Activated CD4-positive, alpha-beta T cell treated with anti-CD3 and anti-CD28 coated beads, Interleukin-2, Interleukin-4, amounts not matched to agents 100 ng/mL and 50 ng/mL, durations not matched to agents 16 hours and 8 hours (primary cell): ENCODE data around the gene EXOC2.
A peak's percentile ranks its signal among the peaks of the same experiment; 100 is the strongest.
"Not testable (repeated sequence)": the region's sequence is repeated elsewhere in the genome, so short reads cannot be mapped to it uniquely, and the experiment has no call there.

Experiments
- DNase-seq: peaks from one replicate; pipeline ENCODE4 v3.0.0-alpha.2; 2020; ENCODE audit warnings: low spot score

Gene EXOC2

DNA sequence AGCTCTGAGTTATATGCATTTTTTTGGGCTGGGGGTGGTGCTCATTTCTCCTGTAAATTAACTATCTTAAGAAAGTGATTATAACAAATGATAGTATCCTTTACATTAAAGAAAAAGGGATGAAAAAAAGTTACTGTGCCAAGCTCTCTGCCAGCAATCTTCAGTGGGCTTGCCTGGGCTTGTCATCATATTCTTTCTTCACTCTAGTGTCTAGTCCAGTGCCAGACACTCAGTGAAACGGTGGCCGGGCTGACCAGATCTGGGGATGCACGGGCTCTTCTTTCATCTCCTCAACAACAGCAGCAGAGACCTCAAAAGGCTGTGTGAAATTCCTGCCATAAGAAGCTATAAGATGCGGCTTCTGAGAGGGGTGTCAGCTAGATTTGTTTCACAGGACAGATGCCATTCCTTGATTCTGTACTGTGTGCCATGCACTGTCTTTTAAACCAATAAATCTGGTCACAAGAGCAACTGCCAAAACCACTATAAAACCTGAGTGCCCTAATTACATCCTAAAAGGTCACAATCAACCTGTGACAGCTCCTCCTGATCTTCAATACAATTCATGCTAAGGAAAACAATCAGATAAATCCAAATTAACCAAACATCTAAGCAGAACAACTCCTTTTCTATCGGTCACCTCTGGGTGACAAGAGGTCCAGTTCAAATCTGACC, 12.1 kb downstream of the EXOC2 start:
- DNase-seq = no peak

GRCh38 chr6:680251-680650, 12.7 kb downstream of the EXOC2 start:
- DNase-seq = no peak

DNA sequence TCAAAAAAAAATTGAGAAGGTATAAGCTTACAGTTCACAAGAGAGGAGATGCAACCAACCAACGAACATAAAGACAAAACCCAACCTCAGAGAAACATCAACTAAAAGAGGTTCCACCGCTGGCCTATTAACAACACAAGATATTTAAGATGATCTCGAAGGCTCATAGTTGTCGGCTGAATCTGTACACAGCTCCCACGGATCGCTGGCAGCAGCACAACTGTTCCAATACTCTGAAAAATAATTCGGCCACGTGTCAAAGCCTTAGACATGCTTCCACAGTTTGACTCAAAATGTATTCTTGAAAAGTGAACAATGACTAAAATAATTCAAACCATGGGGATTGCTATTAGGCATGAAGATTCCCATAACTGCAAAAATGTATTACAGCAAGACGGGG, 13.7 kb downstream of the EXOC2 start:
- no peak for DNase-seq

DNA sequence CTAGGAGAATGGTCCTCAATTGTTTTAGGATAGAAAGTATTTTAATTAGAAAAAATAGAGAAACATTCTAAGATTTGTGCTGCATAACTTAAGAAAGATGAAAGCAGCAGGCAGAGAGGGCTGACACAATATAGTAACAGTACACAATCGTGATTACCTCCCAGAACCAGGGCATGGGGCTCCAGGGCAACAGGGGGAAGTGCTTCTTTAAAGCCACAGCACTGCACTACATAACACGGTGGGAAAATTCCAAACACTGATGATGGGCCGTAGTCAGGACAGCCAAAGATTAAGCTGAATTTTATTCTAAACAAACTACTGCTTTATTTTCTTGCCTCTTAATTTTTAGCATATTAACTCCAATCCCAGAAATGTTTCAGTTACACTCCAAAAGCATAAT, 14.4 kb downstream of the EXOC2 start:
- no peak for DNase-seq

DNA sequence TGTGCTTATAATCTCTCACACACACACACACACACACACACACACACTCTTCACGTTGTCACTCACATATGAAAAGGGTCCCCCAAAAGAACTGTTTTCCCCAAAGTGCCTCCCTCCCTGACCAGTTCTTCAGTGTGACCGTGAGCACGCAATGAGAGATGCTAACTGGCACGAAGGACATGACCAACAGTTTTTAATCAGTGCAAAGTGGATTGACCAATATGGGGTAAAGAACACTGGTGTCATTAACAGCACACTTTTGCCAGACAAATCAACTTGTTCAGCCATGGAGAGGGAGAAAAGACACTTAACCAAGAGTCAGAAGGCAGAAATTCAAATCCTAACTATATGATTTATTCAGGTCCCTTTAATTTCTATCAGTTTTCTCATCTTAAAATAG, 15.0 kb downstream of the EXOC2 start:
- no peak for DNase-seq

- DNase-seq = no peak
Measured at GRCh38 chr6:674956-675355, 18.0 kb downstream of the EXOC2 start.

GRCh38 chr6:674406-674805, 18.5 kb downstream of the EXOC2 start:
- DNase-seq = no peak

GRCh38 chr6:667253-667927, 25.5 kb downstream of the EXOC2 start:
- DNase-seq = no peak

DNA sequence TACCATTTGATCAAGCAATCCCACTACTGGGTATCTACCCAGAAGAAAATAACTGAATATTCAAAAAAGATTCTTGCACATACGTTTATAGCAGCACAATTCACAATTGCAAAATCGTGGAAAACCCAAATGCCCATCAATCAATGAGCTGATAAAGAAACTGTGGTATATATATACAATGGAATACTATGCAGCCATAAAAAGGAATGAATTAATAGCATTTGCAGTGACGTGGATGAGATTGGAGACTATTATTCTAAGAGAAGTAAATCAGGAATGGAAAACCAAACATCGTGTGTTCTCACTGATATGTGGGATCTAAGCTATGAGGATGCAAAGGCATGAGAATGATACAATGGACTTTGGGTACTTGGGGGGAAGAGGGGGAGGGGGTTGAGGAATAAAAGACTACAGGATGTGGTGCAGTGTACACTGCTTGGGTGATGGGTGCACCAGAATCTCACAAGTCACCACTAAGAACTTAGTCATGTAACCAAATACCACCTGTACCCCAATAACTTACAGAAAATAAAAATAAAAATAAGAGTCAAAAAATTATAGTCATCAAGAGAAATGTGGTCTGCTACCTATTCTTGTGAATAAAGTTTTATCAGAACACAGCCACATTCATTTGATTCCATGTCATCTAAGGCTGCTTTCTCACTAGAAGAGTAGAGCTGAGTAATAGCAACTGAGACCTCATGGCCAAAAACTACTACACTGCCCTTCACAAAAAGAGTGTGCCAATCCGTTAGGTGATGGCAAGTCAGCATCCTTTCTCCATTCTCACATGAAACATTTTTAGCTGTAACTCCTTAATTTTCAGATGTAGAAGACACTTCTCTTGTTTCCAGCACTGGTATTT, 27.3 kb downstream of the EXOC2 start:
- DNase-seq = no peak

- not testable (repeated sequence) for DNase-seq
Measured at GRCh38 chr6:663788-664187, 29.2 kb downstream of the EXOC2 start.

GRCh38 chr6:659716-660581, 33.0 kb downstream of the EXOC2 start:
- DNase-seq = no peak

DNA sequence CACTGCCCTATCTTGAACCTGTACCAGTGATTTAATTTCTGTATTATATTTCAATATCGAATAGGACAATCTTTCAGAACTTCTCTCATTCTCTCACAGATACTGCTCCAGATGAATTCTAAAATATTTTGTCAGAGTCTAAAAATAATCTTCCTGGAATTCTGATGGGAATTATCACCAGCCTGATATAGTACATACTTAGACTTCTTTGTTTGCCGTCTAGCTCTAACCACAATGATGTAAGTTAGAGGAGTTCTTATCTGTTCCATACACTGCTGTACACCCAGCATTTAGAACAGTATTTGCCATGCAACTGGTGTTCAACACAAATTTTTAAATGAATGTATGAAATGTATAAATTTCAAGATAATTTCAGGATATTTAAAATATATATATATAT, 34.7 kb downstream of the EXOC2 start:
- no peak for DNase-seq

DNA sequence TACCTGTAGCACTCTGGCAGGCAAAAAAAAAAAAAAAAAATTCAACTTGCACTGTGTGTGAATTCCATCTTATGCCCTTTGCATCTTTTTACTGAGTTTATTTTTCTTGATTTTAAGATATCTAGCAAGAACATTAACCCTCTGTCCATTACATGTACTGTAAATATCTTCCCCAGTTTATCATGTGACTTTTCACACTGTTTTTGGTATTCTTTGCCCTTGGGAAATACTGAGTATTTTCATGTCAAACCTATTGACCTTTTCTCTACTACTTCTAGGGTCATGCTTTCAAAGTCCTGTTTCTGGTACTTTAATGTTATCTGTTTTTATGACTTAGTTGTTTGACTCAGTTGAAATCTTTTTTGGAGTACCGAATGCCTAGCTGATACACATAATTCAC, 35.2 kb downstream of the EXOC2 start:
- no peak for DNase-seq

DNA sequence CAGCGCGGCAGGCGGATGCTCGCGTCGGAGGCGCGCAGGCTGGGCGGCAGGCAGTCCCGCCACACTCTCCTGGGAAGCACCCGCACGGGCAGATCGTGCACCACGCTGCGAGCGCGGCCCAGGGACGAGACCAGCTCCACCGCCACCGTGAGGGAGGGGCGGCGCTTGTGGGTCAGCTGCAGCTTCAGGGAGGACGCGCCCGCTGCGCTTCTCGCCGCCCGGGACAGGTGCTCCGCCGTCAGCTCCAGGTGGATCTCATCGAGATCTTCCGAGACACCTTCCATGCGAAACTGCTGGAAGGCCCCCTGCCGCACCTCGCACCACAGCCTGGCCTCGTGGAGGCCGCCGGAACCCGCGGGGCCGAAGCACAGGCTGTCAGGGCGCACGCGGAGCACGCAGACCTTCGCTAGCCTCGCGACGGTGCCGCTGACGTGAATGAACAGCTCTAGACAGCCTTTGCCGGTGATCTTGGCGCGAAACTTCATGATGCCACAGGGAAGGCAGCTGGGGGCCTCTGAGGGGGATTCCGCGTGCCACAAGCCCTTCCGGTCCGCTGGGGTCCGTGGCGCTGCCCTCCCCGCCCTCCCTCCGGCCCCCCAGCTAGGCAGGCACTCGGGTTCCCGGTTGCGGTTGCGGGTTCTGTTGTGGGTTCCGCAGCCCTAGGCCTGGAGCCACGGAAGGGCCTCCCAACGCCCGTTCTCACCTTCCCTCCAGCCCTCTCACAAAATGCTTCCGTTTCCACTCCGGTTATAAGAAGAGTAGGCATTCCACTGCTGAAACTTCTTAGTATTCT, 36.3 kb downstream of the EXOC2 start, which contains the start of gene HUS1B:
HUS1B (minus strand) TSS at position 641 of the 793 bp plus-strand sequence; CDS start at position 485, 156 bp downstream.
- DNase-seq = no peak

DNA sequence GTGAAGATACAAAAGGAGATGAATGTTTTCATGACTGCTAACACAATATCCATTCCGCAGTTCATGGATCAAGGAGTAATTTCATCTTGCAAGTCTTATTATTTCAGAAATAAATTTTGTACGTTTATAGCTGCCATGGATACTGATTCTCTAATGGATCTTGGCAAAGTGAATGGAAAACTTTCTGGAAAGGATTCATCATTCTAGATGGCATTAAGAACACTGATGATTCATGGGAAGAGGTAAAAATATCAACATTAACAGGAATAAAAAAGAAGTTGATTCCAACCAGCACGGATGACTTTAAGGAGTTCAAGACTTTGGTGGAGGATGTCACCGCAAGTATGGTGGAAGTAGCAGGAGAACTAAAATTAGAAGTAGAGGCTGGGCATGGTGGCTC, 38.8 kb downstream of the EXOC2 start:
- DNase-seq = no peak

DNA sequence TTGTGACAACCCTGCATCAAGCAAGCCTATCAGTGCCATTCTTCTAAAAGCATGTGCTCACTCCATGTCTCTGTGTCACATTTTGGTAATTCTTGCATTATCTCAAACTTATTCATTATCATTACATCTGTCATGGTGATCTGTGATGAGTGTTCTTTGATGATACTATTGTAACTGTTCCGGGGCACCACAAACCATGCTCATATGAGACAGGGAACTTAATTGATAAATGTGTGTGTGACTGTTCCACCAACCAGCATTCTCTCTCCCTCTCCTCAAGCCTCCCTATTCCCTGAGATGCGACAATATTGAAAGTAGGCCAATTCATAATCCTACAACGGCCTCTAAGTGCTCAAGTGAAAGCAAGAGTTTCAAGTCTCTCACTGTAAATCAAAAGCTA, 40.1 kb downstream of the EXOC2 start:
- DNase-seq = peak; percentile 22

DNA sequence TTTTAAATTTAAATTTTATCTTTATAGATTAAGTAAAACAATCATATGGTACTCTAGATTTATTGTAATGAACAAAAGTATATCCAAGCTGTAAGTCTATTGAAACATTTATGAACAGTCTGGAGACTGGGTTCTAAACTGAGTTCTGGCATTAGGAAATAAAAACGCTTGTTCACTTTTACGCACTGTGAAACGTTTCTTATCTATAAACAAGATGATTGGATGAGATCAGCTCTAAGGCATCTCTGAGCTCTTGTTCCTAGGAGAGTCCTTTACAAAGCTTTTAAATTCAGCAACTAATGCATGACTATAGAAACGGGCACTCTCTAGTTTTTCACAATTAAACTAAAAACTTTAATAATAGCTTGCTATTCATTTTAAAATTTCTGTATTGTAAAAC, 42.8 kb downstream of the EXOC2 start:
- no peak for DNase-seq

- DNase-seq = no peak
Measured at GRCh38 chr6:642805-643204, 50.1 kb downstream of the EXOC2 start.

DNA sequence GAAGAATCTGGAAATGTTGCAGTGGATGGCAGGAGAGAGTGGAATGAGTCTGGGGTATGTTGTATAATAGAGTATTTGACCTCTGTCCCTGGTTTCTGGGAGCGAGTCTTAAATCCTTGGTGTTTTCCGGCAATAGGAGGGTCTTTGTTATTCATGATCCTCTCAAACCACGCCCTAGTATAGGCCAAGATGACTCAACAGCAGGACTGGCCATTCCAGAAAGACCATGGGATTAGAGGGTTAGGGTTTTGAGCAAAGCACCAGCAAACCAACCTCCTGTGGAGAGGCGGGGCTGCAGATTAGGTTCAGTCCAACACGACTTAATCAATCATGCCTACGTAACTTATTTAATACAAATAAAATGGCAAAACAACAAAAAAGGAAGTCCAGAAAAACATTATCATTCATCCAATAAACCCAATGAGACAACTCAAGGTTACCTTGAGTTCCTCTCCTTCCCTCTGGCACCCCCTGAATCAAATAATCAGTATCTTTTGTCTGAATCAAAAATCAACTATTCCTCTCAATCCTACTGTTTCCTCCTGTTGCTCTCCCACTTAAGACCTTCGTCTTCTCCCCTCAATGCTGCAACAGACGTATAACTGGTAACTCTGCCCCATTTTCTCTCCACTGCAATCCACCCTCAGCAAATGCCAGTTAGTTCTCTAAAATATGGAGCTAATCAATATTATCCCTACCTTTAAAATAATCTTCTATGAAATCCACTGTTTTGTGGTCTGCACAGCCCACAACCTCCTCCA, 51.5 kb downstream of the EXOC2 start:
- no peak for DNase-seq

DNA sequence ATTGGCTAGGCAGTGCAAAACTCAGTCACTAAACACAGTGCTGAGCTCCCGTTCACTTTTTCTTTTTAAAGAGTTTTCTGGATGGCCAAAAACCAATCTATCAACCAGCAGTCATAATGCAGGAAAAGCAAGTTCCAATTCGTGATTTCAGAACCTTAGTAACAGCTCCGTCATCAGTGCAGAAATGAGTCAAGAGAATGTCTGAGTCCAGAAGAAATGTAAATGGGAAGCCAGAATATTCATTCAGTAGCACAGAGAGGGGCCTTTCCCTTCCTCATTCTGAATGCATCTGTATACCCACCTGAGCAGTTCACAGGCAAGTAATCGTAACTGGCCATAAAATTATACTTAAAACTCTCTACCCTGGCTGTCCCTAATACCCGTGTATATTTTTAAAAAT, 56.5 kb downstream of the EXOC2 start:
- peak; percentile 84 for DNase-seq
